ENCODE data around the gene PRXL2A.

Gene PRXL2A

GRCh38 chr10:80458638-80459037, 50.3 kb downstream of the PRXL2A start:
- no peak for TF ChIP-seq POLR2AphosphoS5 (IDR thresholded peaks at IDR 0.05; ENCODE audit: low read depth, low read length)
- no peak for TF ChIP-seq TAF1 (IDR thresholded peaks at IDR 0.05; ENCODE audit: borderline replicate concordance, low read depth, low read length)
- no peak for TF ChIP-seq POLR2A (IDR thresholded peaks at IDR 0.05; ENCODE audit: low read depth, low read length)
- no peak for DNase-seq (ENCODE audit: insufficient read length)
- FAIRE-seq: no peak

GRCh38 chr10:80459047-80459865, 50.9 kb downstream of the PRXL2A start:
- TF ChIP-seq POLR2A (IDR thresholded peaks at IDR 0.05; ENCODE audit: low read depth, low read length) (no peak), TAF1 (IDR thresholded peaks at IDR 0.05; ENCODE audit: borderline replicate concordance, low read depth, low read length) (no peak), POLR2AphosphoS5 (IDR thresholded peaks at IDR 0.05; ENCODE audit: low read depth, low read length) (no peak)
- DNase-seq (ENCODE audit: insufficient read length) (peak; percentile 63), FAIRE-seq (peak; percentile 44)

- DNase-seq (ENCODE audit: insufficient read length) (no peak), FAIRE-seq (no peak)
- TF ChIP-seq POLR2AphosphoS5 (IDR thresholded peaks at IDR 0.05; ENCODE audit: low read depth, low read length) (no peak), TAF1 (IDR thresholded peaks at IDR 0.05; ENCODE audit: borderline replicate concordance, low read depth, low read length) (no peak), POLR2A (IDR thresholded peaks at IDR 0.05; ENCODE audit: low read depth, low read length) (no peak)
These were observed 52.3 kb downstream of the PRXL2A start for GRCh38 chr10:80460399-80461207.

GRCh38 chr10:80461208-80462183, 53.1 kb downstream of the PRXL2A start:
- TF ChIP-seq POLR2A (IDR thresholded peaks at IDR 0.05; ENCODE audit: low read depth, low read length): no peak
- no peak for TF ChIP-seq TAF1 (IDR thresholded peaks at IDR 0.05; ENCODE audit: borderline replicate concordance, low read depth, low read length)
- TF ChIP-seq POLR2AphosphoS5 (IDR thresholded peaks at IDR 0.05; ENCODE audit: low read depth, low read length): no peak
- FAIRE-seq: no peak
- DNase-seq (ENCODE audit: insufficient read length): no peak

- TF ChIP-seq POLR2A (IDR thresholded peaks at IDR 0.05; ENCODE audit: low read depth, low read length): no peak
- no peak for TF ChIP-seq TAF1 (IDR thresholded peaks at IDR 0.05; ENCODE audit: borderline replicate concordance, low read depth, low read length)
- no peak for TF ChIP-seq POLR2AphosphoS5 (IDR thresholded peaks at IDR 0.05; ENCODE audit: low read depth, low read length)
- DNase-seq (ENCODE audit: insufficient read length) (no peak), FAIRE-seq (no peak)
These were observed 54.1 kb downstream of the PRXL2A start for GRCh38 chr10:80462299-80462980.

GRCh38 chr10:80462981-80463741, 54.8 kb downstream of the PRXL2A start:
- FAIRE-seq (no peak), DNase-seq (ENCODE audit: insufficient read length) (no peak)
- TF ChIP-seq POLR2A (IDR thresholded peaks at IDR 0.05; ENCODE audit: low read depth, low read length) (no peak), TAF1 (IDR thresholded peaks at IDR 0.05; ENCODE audit: borderline replicate concordance, low read depth, low read length) (no peak), POLR2AphosphoS5 (IDR thresholded peaks at IDR 0.05; ENCODE audit: low read depth, low read length) (no peak)

- no peak for FAIRE-seq
- TF ChIP-seq POLR2A (IDR thresholded peaks at IDR 0.05; ENCODE audit: low read depth, low read length) (no peak), TAF1 (IDR thresholded peaks at IDR 0.05; ENCODE audit: borderline replicate concordance, low read depth, low read length) (no peak), POLR2AphosphoS5 (IDR thresholded peaks at IDR 0.05; ENCODE audit: low read depth, low read length) (no peak)
- DNase-seq (ENCODE audit: insufficient read length): no peak
These were observed 55.5 kb downstream of the PRXL2A start for GRCh38 chr10:80463868-80464267.

GRCh38 chr10:80464557-80465450, 56.5 kb downstream of the PRXL2A start:
- TF ChIP-seq TAF1 (IDR thresholded peaks at IDR 0.05; ENCODE audit: borderline replicate concordance, low read depth, low read length) (no peak), POLR2A (IDR thresholded peaks at IDR 0.05; ENCODE audit: low read depth, low read length) (no peak), POLR2AphosphoS5 (IDR thresholded peaks at IDR 0.05; ENCODE audit: low read depth, low read length) (no peak)
- no peak for FAIRE-seq
- no peak for DNase-seq (ENCODE audit: insufficient read length)

GRCh38 chr10:80465451-80465835, 57.1 kb downstream of the PRXL2A start:
- TF ChIP-seq POLR2AphosphoS5 (IDR thresholded peaks at IDR 0.05; ENCODE audit: low read depth, low read length) (no peak), POLR2A (IDR thresholded peaks at IDR 0.05; ENCODE audit: low read depth, low read length) (no peak), TAF1 (IDR thresholded peaks at IDR 0.05; ENCODE audit: borderline replicate concordance, low read depth, low read length) (no peak)
- FAIRE-seq (no peak), DNase-seq (ENCODE audit: insufficient read length) (no peak)
